K562 (cell line): Measurements from ENCODE around the gene MARCHF3. TPM values are rescaled to one million over a fixed set of nuclear protein-coding genes. Genes with fewer than 3 reads are reported as not detected.

Experiments used
- BMI1 ChIP-seq: fragments of 150-350 bp; IDR thresholded peaks from 2 replicates; pipeline ENCODE4 v1.6.1; 2014; ENCODE audit warnings: low read length
- C11orf30 ChIP-seq: fragments of 450-650 bp; IDR thresholded peaks from 2 replicates; pipeline ENCODE4 v1.6.1; 2016; ENCODE audit warnings: low read depth, mild to moderate bottlenecking
- CBX3 ChIP-seq, 2 experiments: IDR thresholded peaks; 1 replicate in 1 of 2; 2 replicates in 1 of 2; pipeline ENCODE4 v1.6.1; 2012; ENCODE audit warnings: inconsistent platforms in 2 of 2, low read length in 2 of 2, borderline replicate concordance in 1 of 2, control low read depth in 1 of 2
- CGGBP1 ChIP-seq: fragments of 250-450 bp; sonication (Bioruptor Pico); IDR thresholded peaks from 2 replicates; pipeline ENCODE4 v1.9.0; 2021; ENCODE audit warnings: mild to moderate bottlenecking
- ELK1 ChIP-seq: sonication (generic); formaldehyde crosslinking; IDR thresholded peaks from 2 replicates; pipeline ENCODE4 v1.8.1; 2022; ENCODE audit warnings: missing genetic modification reagents
- ELK3 ChIP-seq: fragments of 450-650 bp; formaldehyde crosslinking; IDR thresholded peaks from 2 replicates; pipeline ENCODE4 v1.4.0; 2020; ENCODE audit warnings: mild to moderate bottlenecking
- FUS ChIP-seq: fragments of 200-400 bp; formaldehyde crosslinking; optimal IDR thresholded peaks from 2 replicates; pipeline ENCODE3; 2017; ENCODE audit warnings: low read depth, low read length
- MAFG ChIP-seq: fragments of 450-650 bp; conservative IDR thresholded peaks from 2 replicates; pipeline ENCODE4 v1.6.1; 2016; ENCODE audit warnings: missing genetic modification characterization, missing compliant biosample characterization
- MAFK ChIP-seq: IDR thresholded peaks from 2 replicates; pipeline ENCODE4 v1.6.1; 2011; ENCODE audit warnings: low read length, improper control_type of control experiment
- WHSC1 ChIP-seq: IDR thresholded peaks from one replicate; pipeline ENCODE4 v1.6.1; 2012; ENCODE audit warnings: low read length, control low read depth, inconsistent platforms
- ZBTB12 ChIP-seq: fragments of 250-450 bp; sonication (Bioruptor Pico); IDR thresholded peaks from 2 replicates; pipeline ENCODE4 v1.4.0; 2020
- ZNF316 ChIP-seq: fragments of 450-650 bp; IDR thresholded peaks from 2 replicates; pipeline ENCODE4 v1.6.1; 2016
- ZNF407 ChIP-seq: fragments of 450-650 bp; IDR thresholded peaks from 2 replicates; pipeline ENCODE4 v1.6.1; 2016; ENCODE audit warnings: low read depth
- ZNF431 ChIP-seq: sonication (generic); formaldehyde crosslinking; IDR thresholded peaks from 2 replicates; pipeline ENCODE4 v1.8.0; 2022; ENCODE audit warnings: mild to moderate bottlenecking, missing genetic modification reagents
- polyA plus RNA-seq, 8 experiments: library from polyadenylated mRNA; depleted of rRNA in 4 of 8; stranded (reverse) in 5 of 8; unstranded in 3 of 8; fragments of >200 nt; fragmentation: Nextera tagmentation in 2 of 8; fragmentation: Illumina TruSeq in 1 of 8; extraction: Ambion mirVana in 2 of 8; extraction: Trizol in 1 of 8; gene quantifications; 2 replicates each; pipeline versions ENCODE4 v1.2.1 to v1.2.3, GENCODE V29; 2011 to 2014; ENCODE audit warnings: inconsistent platforms in 1 of 8, missing spikeins in 1 of 8
- total RNA-seq, 7 experiments: library from RNA; depleted of rRNA in 6 of 7; stranded (reverse); fragments of >200 nt in 6 of 7; fragmentation: Illumina TruSeq in 2 of 7; extraction: Trizol in 2 of 7; gene quantifications; 2 replicates each; pipeline versions ENCODE4 v1.2.1 to v1.2.3, GENCODE V29; 2011 to 2021; ENCODE audit warnings: low replicate concordance in 1 of 7

Gene MARCHF3
- total and polyA plus RNA-seq, 9 of the 15 experiments (the other 6 are each of a cell fraction or from before 2014, with no cell fraction given), result 5.6 to 37.4 (median 16.5) TPM

- peak; percentile 49 for TF ChIP-seq MAFG
- TF ChIP-seq ZNF431, result no peak
- peak; percentile 56; the same call in 1 of the 2 replicates for TF ChIP-seq MAFK
- TF ChIP-seq ZNF407, result no peak
- TF ChIP-seq ELK1 (CRISPR knock-in tag), result no peak
- TF ChIP-seq CGGBP1 (CRISPR knock-in tag), result no peak
- peak; percentile 66 for TF ChIP-seq C11orf30
- no peak for TF ChIP-seq CBX3 (IDR thresholded peaks at IDR 0.05; ENCODE audit: borderline replicate concordance in 1 of 2, low read length in 2 of 2)
- peak; percentile 75 for TF ChIP-seq ZNF316
- TF ChIP-seq BMI1, result no peak
- no peak for TF ChIP-seq ZBTB12 (CRISPR knock-in tag)
- TF ChIP-seq FUS, result no peak
- no peak for TF ChIP-seq WHSC1
- no peak for TF ChIP-seq ELK3 (CRISPR knock-in tag)
Measured at GRCh38 chr5:126897851-126898630, 132.3 kb downstream of the MARCHF3 start (continued).
